Vagina (tissue), 2 donors: Measurements from ENCODE around the gene RNF187.

ENCODE experiments used
- POLR2A ChIP-seq, 2 donors: fragments of 450-650 bp; IDR thresholded peaks; one replicate each; pipeline ENCODE4 v1.6.1; 2017; ENCODE audit warnings: antibody characterized with exemption in 2 of 2, mild to moderate bottlenecking in 2 of 2, moderate library complexity in 2 of 2
- TF ChIP-seq, protein P1 (sequence below), 3 experiments: fragments of 450-650 bp in 2 of 3; fragments of 200-600 bp in 1 of 3; sonication (generic) in 1 of 3; IDR thresholded peaks; one replicate each; pipeline ENCODE4 v1.5.1; 2017 to 2019; ENCODE audit warnings: antibody characterized with exemption in 3 of 3, mild to moderate bottlenecking in 2 of 3, moderate library complexity in 2 of 3

DNA sequence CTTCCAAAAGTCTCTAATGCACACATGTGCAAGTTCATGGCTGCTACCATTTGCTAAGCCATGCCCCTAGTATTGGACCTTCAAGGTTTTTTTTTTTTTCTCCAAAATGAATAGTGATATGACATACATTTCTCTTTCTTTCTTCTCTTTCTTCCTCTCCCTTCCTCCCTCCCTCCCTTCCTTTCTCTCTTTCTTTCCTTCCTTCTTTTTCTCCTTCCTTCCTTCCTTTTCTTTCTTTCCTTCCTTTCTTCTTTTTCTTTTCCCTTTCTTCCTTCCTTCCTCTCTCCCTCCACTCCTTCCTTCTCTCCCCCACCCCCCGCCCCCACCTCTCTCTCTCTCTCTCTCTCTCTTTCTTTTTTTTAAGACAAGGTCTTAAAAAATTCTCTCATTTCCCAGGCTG lies 3.4 kb upstream of the RNF187 start:
- TF ChIP-seq, protein P1, sequence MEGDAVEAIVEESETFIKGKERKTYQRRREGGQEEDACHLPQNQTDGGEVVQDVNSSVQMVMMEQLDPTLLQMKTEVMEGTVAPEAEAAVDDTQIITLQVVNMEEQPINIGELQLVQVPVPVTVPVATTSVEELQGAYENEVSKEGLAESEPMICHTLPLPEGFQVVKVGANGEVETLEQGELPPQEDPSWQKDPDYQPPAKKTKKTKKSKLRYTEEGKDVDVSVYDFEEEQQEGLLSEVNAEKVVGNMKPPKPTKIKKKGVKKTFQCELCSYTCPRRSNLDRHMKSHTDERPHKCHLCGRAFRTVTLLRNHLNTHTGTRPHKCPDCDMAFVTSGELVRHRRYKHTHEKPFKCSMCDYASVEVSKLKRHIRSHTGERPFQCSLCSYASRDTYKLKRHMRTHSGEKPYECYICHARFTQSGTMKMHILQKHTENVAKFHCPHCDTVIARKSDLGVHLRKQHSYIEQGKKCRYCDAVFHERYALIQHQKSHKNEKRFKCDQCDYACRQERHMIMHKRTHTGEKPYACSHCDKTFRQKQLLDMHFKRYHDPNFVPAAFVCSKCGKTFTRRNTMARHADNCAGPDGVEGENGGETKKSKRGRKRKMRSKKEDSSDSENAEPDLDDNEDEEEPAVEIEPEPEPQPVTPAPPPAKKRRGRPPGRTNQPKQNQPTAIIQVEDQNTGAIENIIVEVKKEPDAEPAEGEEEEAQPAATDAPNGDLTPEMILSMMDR (IDR thresholded peaks at IDR 0.05) = no peak
- no peak for TF ChIP-seq POLR2A (IDR thresholded peaks at IDR 0.05)
